Activated CD8-positive, alpha-beta T cell treated with anti-CD3 and anti-CD28 coated beads for 36 hours (primary cell): Measurements from ENCODE around the gene ATXN7L1. TPM values are rescaled to one million over a fixed set of nuclear protein-coding genes. Genes with fewer than 3 reads are reported as not detected.

Experiments used
- ATAC-seq: fragments of 200-7000 bp; cut with Tn5 transposase; one replicate; pipeline ENCODE4 v1.10.0; 2021; ENCODE audit warnings: mild to moderate bottlenecking, moderate library complexity
- CTCF ChIA-PET: fragments of 350-600 bp; sonication (Branson Sonifier 250); formaldehyde crosslinking; loops from one replicate; lab custom pipeline; 2021; ENCODE audit warnings: antibody characterized with exemption; lab: Charles Lee
- POLR2A ChIA-PET: fragments of 350-600 bp; sonication (Branson Sonifier 250); formaldehyde crosslinking; loops from one replicate; lab custom pipeline; 2021; ENCODE audit warnings: antibody characterized with exemption; lab: Charles Lee
- DNase-seq: peaks from one replicate; pipeline ENCODE4 v3.0.0-alpha.2; 2020
- H3K27ac Mint-ChIP-seq: one replicate; pipeline ENCODE4 v1.8.0; 2021; ENCODE audit warnings: mild to moderate bottlenecking, mixed read lengths
- H3K27me3 Mint-ChIP-seq: one replicate; pipeline ENCODE4 v1.8.0; 2021; ENCODE audit warnings: mixed read lengths
- H3K36me3 Mint-ChIP-seq: one replicate; pipeline ENCODE4 v1.8.0; 2021; ENCODE audit warnings: low read depth, mixed read lengths
- H3K4me1 Mint-ChIP-seq: one replicate; pipeline ENCODE4 v1.8.0; 2021; ENCODE audit warnings: low read depth, mixed read lengths
- H3K4me3 Mint-ChIP-seq: one replicate; pipeline ENCODE4 v1.8.0; 2021; ENCODE audit warnings: mild to moderate bottlenecking, moderate library complexity, mixed read lengths
- H3K9me3 Mint-ChIP-seq: one replicate; pipeline ENCODE4 v1.8.0; 2021; ENCODE audit warnings: mixed read lengths
- intact Hi-C: fragments of 100-400 bp; cut with micrococcal nuclease; formaldehyde crosslinking; loops from one replicate; pipeline ENCODE4 v1.10.0; 2022
- total RNA-seq, 2 experiments: library from RNA; stranded (reverse); gene quantifications; one replicate each; pipeline ENCODE4 v1.2.3, GENCODE V29; 2021
- TF ChIP-seq, protein P1 (sequence below): fragments of 200-600 bp; IDR thresholded peaks from one replicate; pipeline ENCODE4 v1.8.0; 2022; ENCODE audit warnings: antibody characterized with exemption, mild to moderate bottlenecking

The ATXN7L1 gene
- total RNA-seq, 2 experiments from 2014 or later = 4.8 to 5.3 TPM

DNA sequence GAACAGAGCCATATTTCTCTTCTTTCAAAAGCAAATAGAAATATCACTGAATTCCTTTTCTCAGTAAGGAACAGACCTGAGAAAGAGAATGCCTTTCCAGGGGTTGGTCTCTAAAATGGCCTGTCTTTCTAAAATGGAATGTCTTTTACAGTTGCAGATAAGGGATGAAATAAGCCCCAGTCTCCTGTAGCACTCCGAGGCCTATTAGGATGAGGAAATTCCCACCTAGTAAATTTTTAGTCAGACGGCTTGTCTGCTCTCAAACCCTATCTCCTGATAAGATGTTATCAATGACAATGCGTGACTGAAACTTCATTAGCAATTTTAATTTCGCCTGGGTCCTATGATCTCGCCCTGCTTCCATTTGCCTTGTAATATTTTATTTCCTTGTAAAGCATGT, 292.2 kb downstream of the ATXN7L1 start:
- Mint-ChIP-seq H3K27ac (no peak overlapping the region), H3K9me3 (peaks cover 6% of the 10 kb centered on the region), H3K4me3 (no peak overlapping the region), H3K27me3 (peaks cover 6% of the 10 kb centered on the region), H3K36me3 (no peaks in the 10 kb centered on the region), H3K4me1 (peaks cover 5% of the 10 kb centered on the region)
- TF ChIP-seq, protein P1, sequence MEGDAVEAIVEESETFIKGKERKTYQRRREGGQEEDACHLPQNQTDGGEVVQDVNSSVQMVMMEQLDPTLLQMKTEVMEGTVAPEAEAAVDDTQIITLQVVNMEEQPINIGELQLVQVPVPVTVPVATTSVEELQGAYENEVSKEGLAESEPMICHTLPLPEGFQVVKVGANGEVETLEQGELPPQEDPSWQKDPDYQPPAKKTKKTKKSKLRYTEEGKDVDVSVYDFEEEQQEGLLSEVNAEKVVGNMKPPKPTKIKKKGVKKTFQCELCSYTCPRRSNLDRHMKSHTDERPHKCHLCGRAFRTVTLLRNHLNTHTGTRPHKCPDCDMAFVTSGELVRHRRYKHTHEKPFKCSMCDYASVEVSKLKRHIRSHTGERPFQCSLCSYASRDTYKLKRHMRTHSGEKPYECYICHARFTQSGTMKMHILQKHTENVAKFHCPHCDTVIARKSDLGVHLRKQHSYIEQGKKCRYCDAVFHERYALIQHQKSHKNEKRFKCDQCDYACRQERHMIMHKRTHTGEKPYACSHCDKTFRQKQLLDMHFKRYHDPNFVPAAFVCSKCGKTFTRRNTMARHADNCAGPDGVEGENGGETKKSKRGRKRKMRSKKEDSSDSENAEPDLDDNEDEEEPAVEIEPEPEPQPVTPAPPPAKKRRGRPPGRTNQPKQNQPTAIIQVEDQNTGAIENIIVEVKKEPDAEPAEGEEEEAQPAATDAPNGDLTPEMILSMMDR = no peak
- ChIA-PET POLR2A (interaction anchor here (1.0 kb wide), 1 partner anchor 10 kb away, joined by 3 read pairs; no protein-coding TSS in a partner anchor), CTCF (no interaction called here)
- DNase-seq = no peak
- ATAC-seq = no peak
- intact Hi-C loops = no loop called here

DNA sequence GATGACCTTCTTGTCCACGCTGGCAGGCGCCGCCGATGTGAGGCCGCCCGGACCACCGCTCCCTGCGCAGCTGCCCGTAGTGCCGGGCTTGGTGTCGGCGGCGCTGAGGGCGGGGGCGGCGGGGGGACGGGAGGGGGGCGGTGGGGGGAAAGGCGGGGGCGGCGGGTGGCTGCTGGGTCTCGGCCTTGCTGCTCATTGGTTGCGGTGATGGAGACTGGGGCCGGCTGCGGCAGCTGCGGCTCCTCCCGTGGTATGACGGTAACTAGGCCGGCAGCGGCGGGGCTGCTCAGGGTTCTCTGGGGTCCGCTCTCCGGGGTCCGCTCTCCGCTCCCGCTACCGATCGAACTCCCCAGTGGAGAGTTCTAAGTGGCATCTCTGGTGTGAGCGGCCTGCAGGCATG, 293.3 kb downstream of the ATXN7L1 start:
- TF ChIP-seq, protein P1 = no peak
- DNase-seq (no peak), ATAC-seq (no peak)
- intact Hi-C loops = no loop called here
- CTCF ChIA-PET = no interaction called here
- Mint-ChIP-seq H3K27me3 (peaks cover 6% of the 10 kb centered on the region), H3K27ac (no peak overlapping the region), H3K4me1 (peaks cover 1% of the 10 kb centered on the region), H3K4me3 (no peak overlapping the region), H3K9me3 (peaks cover 6% of the 10 kb centered on the region), H3K36me3 (no peaks in the 10 kb centered on the region)
- POLR2A ChIA-PET = no interaction called here

DNA sequence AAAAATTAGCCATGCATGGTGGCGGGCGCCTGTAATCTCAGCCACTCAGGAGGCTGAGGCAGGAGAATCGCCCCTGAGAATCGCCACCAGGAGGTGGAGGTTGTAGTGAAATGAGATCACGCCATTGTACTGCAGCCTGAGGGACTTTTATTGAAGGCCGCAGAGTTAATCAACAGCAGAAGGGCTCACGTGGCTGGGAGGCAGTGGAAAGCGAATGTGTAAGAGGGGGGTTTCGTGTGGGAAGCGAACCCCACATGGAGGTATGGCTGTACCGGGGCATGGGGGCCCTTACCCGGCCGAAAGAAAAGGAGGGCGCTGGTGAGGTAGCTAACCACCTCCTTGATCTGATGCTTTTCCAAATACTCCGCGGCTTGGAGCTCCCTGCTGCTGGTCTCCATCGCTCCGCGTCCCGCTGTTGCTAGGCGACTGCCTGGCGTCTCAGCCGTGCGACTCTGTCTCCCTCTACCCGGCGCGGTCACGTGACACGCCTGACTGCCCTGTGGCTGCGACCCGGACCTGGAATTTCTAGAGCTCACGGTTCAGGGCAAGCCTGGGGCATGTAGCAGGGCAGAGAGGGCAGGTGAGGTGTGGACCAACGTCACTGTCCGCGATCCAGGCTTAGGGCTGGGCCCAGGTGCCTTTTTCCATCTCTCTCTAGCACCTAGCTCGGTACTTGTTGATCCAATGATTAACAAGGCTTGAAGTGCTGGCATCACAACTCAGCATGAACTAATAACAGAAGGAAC, 295.2 kb downstream of the ATXN7L1 start, which contains the start of gene EFCAB10:
Gene EFCAB10 (minus strand): TSS at position 428 of the 746 bp plus-strand sequence. CDS start 30 bp downstream, at position 398.
- Mint-ChIP-seq H3K27me3 (peaks cover 6% of the 10 kb centered on the region), H3K9me3 (peaks cover 6% of the 10 kb centered on the region), H3K27ac (no peak within 1 kb of the TSS), H3K4me1 (no peaks in the 10 kb centered on the region), H3K4me3 (peak within 1 kb of the TSS; percentile 68), H3K36me3 (no peaks in the 10 kb centered on the region)
- TF ChIP-seq, protein P1 = no peak
- ChIA-PET CTCF (interaction anchor here (0.7 to 1.3 kb wide), 4 partner anchors 11 to 470 kb away, joined by 3 to 5 read pairs (median 3); partner anchors contain the start of gene RINT1), POLR2A (interaction anchor here (0.6 kb wide), 1 partner anchor 76 kb away, joined by 3 read pairs; no protein-coding TSS in a partner anchor)
- peak; percentile 75 for DNase-seq
- intact Hi-C loops = no loop called here
- peak; percentile 88 for ATAC-seq

DNA sequence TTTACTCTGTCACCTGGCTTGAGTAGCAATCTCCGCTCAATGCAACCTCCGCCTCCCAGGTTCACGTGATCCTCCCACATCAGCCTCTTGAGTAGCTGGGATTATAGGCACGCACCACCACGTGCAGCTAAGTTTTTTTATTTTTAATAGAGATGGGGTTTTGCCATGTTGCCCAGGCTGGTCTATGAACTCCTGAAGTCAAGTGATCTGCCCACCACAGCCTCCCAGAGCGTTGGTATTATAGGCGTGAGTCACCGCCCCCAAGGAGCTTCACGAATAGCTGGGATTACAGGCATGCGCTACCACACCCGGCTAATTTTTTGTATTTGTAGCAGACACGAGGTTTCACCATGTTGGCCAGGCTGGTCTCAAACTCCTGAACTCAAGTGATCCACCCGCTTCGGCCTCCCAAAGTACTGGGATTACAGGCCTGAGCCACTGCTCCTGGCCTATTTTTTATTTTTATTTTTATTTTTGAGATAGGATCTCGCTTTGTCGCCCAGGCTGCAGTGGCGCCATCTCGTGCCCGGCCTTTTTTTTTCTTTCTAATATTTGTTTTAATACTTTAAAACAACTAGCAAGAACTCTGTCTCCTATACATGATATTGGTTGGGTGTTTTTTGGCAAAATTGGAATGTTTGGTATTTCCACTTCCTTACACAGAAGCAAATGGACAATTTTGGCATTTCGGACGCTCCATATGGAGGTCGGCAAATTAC, 296.2 kb downstream of the ATXN7L1 start:
- Mint-ChIP-seq H3K36me3 (no peaks in the 10 kb centered on the region), H3K4me1 (no peaks in the 10 kb centered on the region), H3K4me3 (peak overlapping the region; percentile 68), H3K27me3 (peaks cover 6% of the 10 kb centered on the region), H3K9me3 (peaks cover 6% of the 10 kb centered on the region), H3K27ac (no peak overlapping the region)
- DNase-seq (no peak), ATAC-seq (no peak)
- intact Hi-C loops = no loop called here
- CTCF ChIA-PET = interaction anchor here (0.7 to 1.3 kb wide), 3 partner anchors 12 to 76 kb away, joined by 3 read pairs; no protein-coding TSS in a partner anchor
- TF ChIP-seq, protein P1 = no peak
- POLR2A ChIA-PET = no interaction called here
